ENCODE data around the gene SKAP1. TPM values are rescaled to one million over a fixed set of nuclear protein-coding genes. Genes with fewer than 3 reads are reported as not detected.

Gene SKAP1
- total RNA-seq, 5 donors from 2014 or later (not counting 1 experiment from before 2014, with no cell fraction given): 71.5 to 142 (median 80.4) TPM

- Histone ChIP-seq H3K9me3 (no peaks in the 10 kb centered on the region), H3K27me3 (replicated peaks in 1 of 2; ENCODE audit: control insufficient read depth in 2 of 2, extremely low read depth in 1 of 2, insufficient read depth in 2 of 2, low read length in 1 of 2) (no peaks in the 10 kb centered on the region), H3K27ac (ENCODE audit: low read length) (no peak overlapping the region), H3K4me1 (ENCODE audit: control insufficient read depth in 1 of 2, extremely low read depth in 1 of 2, insufficient read depth in 2 of 2, low read length in 2 of 2) (no peaks in the 10 kb centered on the region), H3K4me3 (ENCODE audit: control insufficient read depth in 1 of 2, extremely low read depth in 1 of 2, low read length in 1 of 2) (no peak overlapping the region), H3K36me3 (ENCODE audit: control insufficient read depth in 2 of 2, extremely low read depth in 1 of 2, insufficient read depth in 1 of 2, low read length in 1 of 2) (no peaks in the 10 kb centered on the region)
- POLR2A ChIA-PET: interaction anchor here (0.6 to 1.7 kb wide), 3 partner anchors 12 to 240 kb away, joined by 3 to 5 read pairs (median 3); no protein-coding TSS in a partner anchor
- CTCF ChIA-PET: interaction anchor here (0.6 to 3.0 kb wide), 24 partner anchors 10 to 263 kb away, joined by 3 to 25 read pairs (median 6); partner anchors contain the start of genes HOXB5 (in 1 of the 2) and HOXB8 (in 1 of the 2)
- Mint-ChIP-seq H3K27me3 (no peaks in the 10 kb centered on the region), H3K27ac (no peak overlapping the region), H3K4me1 (peaks cover 16 to 18% (median 17%) of the 10 kb centered on the region in 3 donors), H3K9me3 (peaks cover 0 to 3% (median 0%) of the 10 kb centered on the region in 3 donors), H3K36me3 (peaks cover 18% of the 10 kb centered on the region), H3K4me3 (no peak overlapping the region)
- no peak for ATAC-seq (replicated peaks in 1 of 4)
- DNase-seq: no peak
These were observed 77.4 kb downstream of the SKAP1 start for GRCh38 chr17:48352630-48353029.

GRCh38 chr17:48351911-48352332 lies 78.1 kb downstream of the SKAP1 start:
- CTCF ChIA-PET: interaction anchor here (0.6 to 3.0 kb wide), 47 partner anchors 8 to 1122 kb away, joined by 3 to 25 read pairs (median 5); partner anchors contain the start of genes HOXB5 (in 1 of the 2) and HOXB8 (in 1 of the 2)
- Mint-ChIP-seq H3K4me3 (no peak overlapping the region), H3K9me3 (peaks cover 0 to 3% (median 0%) of the 10 kb centered on the region in 3 donors), H3K36me3 (peaks cover 18% of the 10 kb centered on the region), H3K4me1 (peaks cover 15 to 18% (median 16%) of the 10 kb centered on the region in 3 donors), H3K27ac (no peak overlapping the region), H3K27me3 (no peaks in the 10 kb centered on the region)
- ATAC-seq (replicated peaks in 1 of 4) (peak in 1 of 4 experiments; percentile 61), DNase-seq (peak in 2 of 35 experiments; percentile 14 to 69)
- Histone ChIP-seq H3K36me3 (ENCODE audit: control insufficient read depth in 2 of 2, extremely low read depth in 1 of 2, insufficient read depth in 1 of 2, low read length in 1 of 2) (no peaks in the 10 kb centered on the region), H3K27me3 (replicated peaks in 1 of 2; ENCODE audit: control insufficient read depth in 2 of 2, extremely low read depth in 1 of 2, insufficient read depth in 2 of 2, low read length in 1 of 2) (no peaks in the 10 kb centered on the region), H3K4me1 (ENCODE audit: control insufficient read depth in 1 of 2, extremely low read depth in 1 of 2, insufficient read depth in 2 of 2, low read length in 2 of 2) (no peaks in the 10 kb centered on the region), H3K4me3 (ENCODE audit: control insufficient read depth in 1 of 2, extremely low read depth in 1 of 2, low read length in 1 of 2) (no peak overlapping the region), H3K9me3 (no peaks in the 10 kb centered on the region), H3K27ac (ENCODE audit: low read length) (no peak overlapping the region)
- POLR2A ChIA-PET: interaction anchor here (0.6 to 1.7 kb wide), 6 partner anchors 10 to 241 kb away, joined by 3 to 9 read pairs (median 4); no protein-coding TSS in a partner anchor

GRCh38 chr17:48348352-48348751 lies 81.7 kb downstream of the SKAP1 start:
- DNase-seq: no peak
- H3K27ac Mint-ChIP-seq: no peak overlapping the region
- Histone ChIP-seq H3K9me3 (no peaks in the 10 kb centered on the region), H3K4me3 (ENCODE audit: control insufficient read depth in 1 of 2, extremely low read depth in 1 of 2, low read length in 1 of 2) (no peak overlapping the region), H3K27me3 (replicated peaks in 1 of 2; ENCODE audit: control insufficient read depth in 2 of 2, extremely low read depth in 1 of 2, insufficient read depth in 2 of 2, low read length in 1 of 2) (no peaks in the 10 kb centered on the region), H3K4me1 (ENCODE audit: control insufficient read depth in 1 of 2, extremely low read depth in 1 of 2, insufficient read depth in 2 of 2, low read length in 2 of 2) (no peaks in the 10 kb centered on the region), H3K36me3 (ENCODE audit: control insufficient read depth in 2 of 2, extremely low read depth in 1 of 2, insufficient read depth in 1 of 2, low read length in 1 of 2) (peaks cover 0 to 24% of the 10 kb centered on the region in 2 donors), H3K27ac (ENCODE audit: low read length) (no peak overlapping the region)
- no peaks in the 10 kb centered on the region for H3K27me3 Mint-ChIP-seq
- no peak overlapping the region for H3K4me3 Mint-ChIP-seq
- peaks cover 0 to 3% (median 0%) of the 10 kb centered on the region in 3 donors for H3K9me3 Mint-ChIP-seq
- POLR2A ChIA-PET: no interaction called here
- peaks cover 36% of the 10 kb centered on the region for H3K36me3 Mint-ChIP-seq
- peaks cover 7 to 15% (median 11%) of the 10 kb centered on the region in 3 donors for H3K4me1 Mint-ChIP-seq
- CTCF ChIA-PET: interaction anchor here in 1 of 2 donors (0.6 to 4.1 kb wide), 3 partner anchors 12 to 86 kb away, joined by 3 to 12 read pairs (median 4); no protein-coding TSS in a partner anchor
- ATAC-seq (replicated peaks in 1 of 4): no peak

GRCh38 chr17:48347177-48347576 lies 82.8 kb downstream of the SKAP1 start:
- Histone ChIP-seq H3K27ac (ENCODE audit: low read length) (no peak overlapping the region), H3K27me3 (replicated peaks in 1 of 2; ENCODE audit: control insufficient read depth in 2 of 2, extremely low read depth in 1 of 2, insufficient read depth in 2 of 2, low read length in 1 of 2) (no peaks in the 10 kb centered on the region), H3K9me3 (no peaks in the 10 kb centered on the region), H3K4me1 (ENCODE audit: control insufficient read depth in 1 of 2, extremely low read depth in 1 of 2, insufficient read depth in 2 of 2, low read length in 2 of 2) (no peaks in the 10 kb centered on the region), H3K36me3 (ENCODE audit: control insufficient read depth in 2 of 2, extremely low read depth in 1 of 2, insufficient read depth in 1 of 2, low read length in 1 of 2) (peaks cover 0 to 29% of the 10 kb centered on the region in 2 donors), H3K4me3 (ENCODE audit: control insufficient read depth in 1 of 2, extremely low read depth in 1 of 2, low read length in 1 of 2) (no peak overlapping the region)
- Mint-ChIP-seq H3K27ac (no peak overlapping the region), H3K4me1 (peaks cover 7 to 13% (median 10%) of the 10 kb centered on the region in 3 donors), H3K27me3 (no peaks in the 10 kb centered on the region), H3K9me3 (peaks cover 0 to 3% (median 0%) of the 10 kb centered on the region in 3 donors), H3K4me3 (no peak overlapping the region), H3K36me3 (peaks cover 40% of the 10 kb centered on the region)
- POLR2A ChIA-PET: interaction anchor here in 1 of 2 donors (0.6 kb wide), 2 partner anchors 9 to 668 kb away, joined by 5 to 6 read pairs; no protein-coding TSS in a partner anchor
- CTCF ChIA-PET: interaction anchor here (0.6 to 4.1 kb wide), 8 partner anchors 8 to 254 kb away, joined by 3 to 12 read pairs (median 4); no protein-coding TSS in a partner anchor
- DNase-seq (no peak), ATAC-seq (replicated peaks in 1 of 4) (no peak)

- Mint-ChIP-seq H3K27ac (no peak overlapping the region), H3K4me1 (peaks cover 0 to 10% (median 7%) of the 10 kb centered on the region in 3 donors), H3K4me3 (no peak overlapping the region), H3K36me3 (peaks cover 36% of the 10 kb centered on the region), H3K9me3 (peaks cover 0 to 3% (median 0%) of the 10 kb centered on the region in 3 donors), H3K27me3 (no peaks in the 10 kb centered on the region)
- H3K27me3 ChIP-seq (replicated peaks in 1 of 2; ENCODE audit: control insufficient read depth in 2 of 2, extremely low read depth in 1 of 2, insufficient read depth in 2 of 2, low read length in 1 of 2): no peaks in the 10 kb centered on the region
- H3K36me3 ChIP-seq (ENCODE audit: control insufficient read depth in 2 of 2, extremely low read depth in 1 of 2, insufficient read depth in 1 of 2, low read length in 1 of 2): peaks cover 4 to 45% of the 10 kb centered on the region in 2 donors
- no peaks in the 10 kb centered on the region for H3K9me3 ChIP-seq
- H3K4me3 ChIP-seq (ENCODE audit: control insufficient read depth in 1 of 2, extremely low read depth in 1 of 2, low read length in 1 of 2): no peak overlapping the region
- ATAC-seq (replicated peaks in 1 of 4): no peak
- no peak overlapping the region for H3K27ac ChIP-seq (ENCODE audit: low read length)
- CTCF ChIA-PET: interaction anchor here in 1 of 2 donors (1.7 to 4.1 kb wide), 3 partner anchors 8 to 25 kb away, joined by 4 to 12 read pairs (median 4); no protein-coding TSS in a partner anchor
- POLR2A ChIA-PET: no interaction called here
- DNase-seq: no peak
- H3K4me1 ChIP-seq (ENCODE audit: control insufficient read depth in 1 of 2, extremely low read depth in 1 of 2, insufficient read depth in 2 of 2, low read length in 2 of 2): no peaks in the 10 kb centered on the region
These were observed 85.8 kb downstream of the SKAP1 start for GRCh38 chr17:48344251-48344650.

GRCh38 chr17:48340916-48341315 lies 89.1 kb downstream of the SKAP1 start:
- no peaks in the 10 kb centered on the region for H3K27me3 Mint-ChIP-seq
- Histone ChIP-seq H3K4me1 (ENCODE audit: control insufficient read depth in 1 of 2, extremely low read depth in 1 of 2, insufficient read depth in 2 of 2, low read length in 2 of 2) (no peaks in the 10 kb centered on the region), H3K4me3 (ENCODE audit: control insufficient read depth in 1 of 2, extremely low read depth in 1 of 2, low read length in 1 of 2) (no peak overlapping the region), H3K27ac (ENCODE audit: low read length) (no peak overlapping the region), H3K36me3 (ENCODE audit: control insufficient read depth in 2 of 2, extremely low read depth in 1 of 2, insufficient read depth in 1 of 2, low read length in 1 of 2) (peaks cover 4 to 54% of the 10 kb centered on the region in 2 donors), H3K27me3 (replicated peaks in 1 of 2; ENCODE audit: control insufficient read depth in 2 of 2, extremely low read depth in 1 of 2, insufficient read depth in 2 of 2, low read length in 1 of 2) (no peaks in the 10 kb centered on the region), H3K9me3 (no peaks in the 10 kb centered on the region)
- H3K36me3 Mint-ChIP-seq: peaks cover 28% of the 10 kb centered on the region
- POLR2A ChIA-PET: interaction anchor here in 1 of 2 donors (0.6 kb wide), 1 partner anchor 100 kb away, joined by 3 read pairs; no protein-coding TSS in a partner anchor
- CTCF ChIA-PET: interaction anchor here (0.5 to 1.8 kb wide), 5 partner anchors 11 to 113 kb away, joined by 3 to 9 read pairs (median 4); no protein-coding TSS in a partner anchor
- peaks cover 3 to 13% (median 12%) of the 10 kb centered on the region in 3 donors for H3K4me1 Mint-ChIP-seq
- no peaks in the 10 kb centered on the region for H3K9me3 Mint-ChIP-seq
- ATAC-seq (replicated peaks in 1 of 4) (no peak), DNase-seq (no peak)
- WGBS (ENCODE audit: insufficient coverage): no CpG with 5 or more reads among the region's 2 CpGs
- peak overlapping the region in 1 of 2 donors; percentile 48 for H3K27ac Mint-ChIP-seq
- H3K4me3 Mint-ChIP-seq: no peak overlapping the region

All from T-cell (primary cell).